H1 (cell line): Measurements from ENCODE around the gene CALY. TPM values are rescaled to one million over a fixed set of nuclear protein-coding genes. Genes with fewer than 3 reads are reported as not detected.

Experiments used
- KDM1A ChIP-seq: fragments of 200-600, 300-600 bp; sonication (generic); IDR thresholded peaks from 2 replicates; pipeline ENCODE4 v1.7.1; 2016; ENCODE audit warnings: mild to moderate bottlenecking, low read length, borderline replicate concordance
- RXRA ChIP-seq: IDR thresholded peaks from 2 replicates; pipeline ENCODE4 v1.6.1; 2011; ENCODE audit warnings: low read depth, mild to moderate bottlenecking, low read length, moderate library complexity; ENCODE audit not compliant: insufficient read depth
- polyA plus RNA-seq, 7 experiments: library from polyadenylated mRNA; depleted of rRNA in 3 of 7; stranded (reverse) in 5 of 7; unstranded in 2 of 7; fragments of >200 nt in 5 of 7; fragments of 200-250 nt in 2 of 7; gene quantifications; 1 replicate in 5 of 7; 2 replicates in 1 of 7; 4 replicates in 1 of 7; pipeline versions ENCODE4 v1.2.1 to v1.2.3, GENCODE V29; 2011 to 2013; ENCODE audit warnings: missing spikeins in 2 of 7, mixed read lengths in 2 of 7
- total RNA-seq: library from RNA; stranded (reverse); fragmentation: NEBNext Ultra II Directional; extraction: Animal tissue kit (Norgen Biotek cat#: 25700); gene quantifications from 2 replicates; pipeline ENCODE4 v1.2.1, GENCODE V29; 2021
- TF ChIP-seq, protein P1 (sequence below): fragments of 300-600 bp; sonication (generic); IDR thresholded peaks from 2 replicates; pipeline ENCODE4 v1.7.1; 2012; ENCODE audit warnings: low read length, moderate library complexity, mild to moderate bottlenecking, inconsistent platforms; ENCODE audit not compliant: insufficient replicate concordance
- TF ChIP-seq, protein P2 (sequence below): IDR thresholded peaks from 2 replicates; pipeline ENCODE4 v1.6.1; 2011; ENCODE audit warnings: low read depth, mild to moderate bottlenecking, low read length; ENCODE audit not compliant: insufficient read depth

Gene CALY
- total and polyA plus RNA-seq, 2 of the 8 experiments (the other 6 are each of a cell fraction or from before 2014, with no cell fraction given) = 1.3 to 1.5 TPM

DNA sequence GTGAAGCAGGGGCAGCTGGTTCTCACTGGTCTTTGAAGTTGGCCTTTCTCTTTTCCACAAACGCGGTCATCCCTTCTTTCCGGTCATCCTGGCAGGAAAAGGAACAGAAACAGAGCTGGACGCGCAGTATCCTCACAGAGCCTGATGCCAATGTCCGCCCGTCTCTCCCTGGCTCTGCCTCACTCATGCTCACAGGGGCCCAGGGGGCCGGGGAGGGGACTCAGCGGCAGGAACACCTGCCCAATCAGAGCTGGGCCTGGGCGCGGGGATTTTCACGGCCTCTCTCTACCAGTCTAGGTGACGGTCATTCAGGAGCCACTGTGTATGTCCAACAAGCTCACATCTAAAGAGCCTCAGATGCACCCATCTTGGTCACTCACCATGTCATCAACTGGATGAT, 26.1 kb upstream of the CALY start (continued):
- TF ChIP-seq, protein P1, sequence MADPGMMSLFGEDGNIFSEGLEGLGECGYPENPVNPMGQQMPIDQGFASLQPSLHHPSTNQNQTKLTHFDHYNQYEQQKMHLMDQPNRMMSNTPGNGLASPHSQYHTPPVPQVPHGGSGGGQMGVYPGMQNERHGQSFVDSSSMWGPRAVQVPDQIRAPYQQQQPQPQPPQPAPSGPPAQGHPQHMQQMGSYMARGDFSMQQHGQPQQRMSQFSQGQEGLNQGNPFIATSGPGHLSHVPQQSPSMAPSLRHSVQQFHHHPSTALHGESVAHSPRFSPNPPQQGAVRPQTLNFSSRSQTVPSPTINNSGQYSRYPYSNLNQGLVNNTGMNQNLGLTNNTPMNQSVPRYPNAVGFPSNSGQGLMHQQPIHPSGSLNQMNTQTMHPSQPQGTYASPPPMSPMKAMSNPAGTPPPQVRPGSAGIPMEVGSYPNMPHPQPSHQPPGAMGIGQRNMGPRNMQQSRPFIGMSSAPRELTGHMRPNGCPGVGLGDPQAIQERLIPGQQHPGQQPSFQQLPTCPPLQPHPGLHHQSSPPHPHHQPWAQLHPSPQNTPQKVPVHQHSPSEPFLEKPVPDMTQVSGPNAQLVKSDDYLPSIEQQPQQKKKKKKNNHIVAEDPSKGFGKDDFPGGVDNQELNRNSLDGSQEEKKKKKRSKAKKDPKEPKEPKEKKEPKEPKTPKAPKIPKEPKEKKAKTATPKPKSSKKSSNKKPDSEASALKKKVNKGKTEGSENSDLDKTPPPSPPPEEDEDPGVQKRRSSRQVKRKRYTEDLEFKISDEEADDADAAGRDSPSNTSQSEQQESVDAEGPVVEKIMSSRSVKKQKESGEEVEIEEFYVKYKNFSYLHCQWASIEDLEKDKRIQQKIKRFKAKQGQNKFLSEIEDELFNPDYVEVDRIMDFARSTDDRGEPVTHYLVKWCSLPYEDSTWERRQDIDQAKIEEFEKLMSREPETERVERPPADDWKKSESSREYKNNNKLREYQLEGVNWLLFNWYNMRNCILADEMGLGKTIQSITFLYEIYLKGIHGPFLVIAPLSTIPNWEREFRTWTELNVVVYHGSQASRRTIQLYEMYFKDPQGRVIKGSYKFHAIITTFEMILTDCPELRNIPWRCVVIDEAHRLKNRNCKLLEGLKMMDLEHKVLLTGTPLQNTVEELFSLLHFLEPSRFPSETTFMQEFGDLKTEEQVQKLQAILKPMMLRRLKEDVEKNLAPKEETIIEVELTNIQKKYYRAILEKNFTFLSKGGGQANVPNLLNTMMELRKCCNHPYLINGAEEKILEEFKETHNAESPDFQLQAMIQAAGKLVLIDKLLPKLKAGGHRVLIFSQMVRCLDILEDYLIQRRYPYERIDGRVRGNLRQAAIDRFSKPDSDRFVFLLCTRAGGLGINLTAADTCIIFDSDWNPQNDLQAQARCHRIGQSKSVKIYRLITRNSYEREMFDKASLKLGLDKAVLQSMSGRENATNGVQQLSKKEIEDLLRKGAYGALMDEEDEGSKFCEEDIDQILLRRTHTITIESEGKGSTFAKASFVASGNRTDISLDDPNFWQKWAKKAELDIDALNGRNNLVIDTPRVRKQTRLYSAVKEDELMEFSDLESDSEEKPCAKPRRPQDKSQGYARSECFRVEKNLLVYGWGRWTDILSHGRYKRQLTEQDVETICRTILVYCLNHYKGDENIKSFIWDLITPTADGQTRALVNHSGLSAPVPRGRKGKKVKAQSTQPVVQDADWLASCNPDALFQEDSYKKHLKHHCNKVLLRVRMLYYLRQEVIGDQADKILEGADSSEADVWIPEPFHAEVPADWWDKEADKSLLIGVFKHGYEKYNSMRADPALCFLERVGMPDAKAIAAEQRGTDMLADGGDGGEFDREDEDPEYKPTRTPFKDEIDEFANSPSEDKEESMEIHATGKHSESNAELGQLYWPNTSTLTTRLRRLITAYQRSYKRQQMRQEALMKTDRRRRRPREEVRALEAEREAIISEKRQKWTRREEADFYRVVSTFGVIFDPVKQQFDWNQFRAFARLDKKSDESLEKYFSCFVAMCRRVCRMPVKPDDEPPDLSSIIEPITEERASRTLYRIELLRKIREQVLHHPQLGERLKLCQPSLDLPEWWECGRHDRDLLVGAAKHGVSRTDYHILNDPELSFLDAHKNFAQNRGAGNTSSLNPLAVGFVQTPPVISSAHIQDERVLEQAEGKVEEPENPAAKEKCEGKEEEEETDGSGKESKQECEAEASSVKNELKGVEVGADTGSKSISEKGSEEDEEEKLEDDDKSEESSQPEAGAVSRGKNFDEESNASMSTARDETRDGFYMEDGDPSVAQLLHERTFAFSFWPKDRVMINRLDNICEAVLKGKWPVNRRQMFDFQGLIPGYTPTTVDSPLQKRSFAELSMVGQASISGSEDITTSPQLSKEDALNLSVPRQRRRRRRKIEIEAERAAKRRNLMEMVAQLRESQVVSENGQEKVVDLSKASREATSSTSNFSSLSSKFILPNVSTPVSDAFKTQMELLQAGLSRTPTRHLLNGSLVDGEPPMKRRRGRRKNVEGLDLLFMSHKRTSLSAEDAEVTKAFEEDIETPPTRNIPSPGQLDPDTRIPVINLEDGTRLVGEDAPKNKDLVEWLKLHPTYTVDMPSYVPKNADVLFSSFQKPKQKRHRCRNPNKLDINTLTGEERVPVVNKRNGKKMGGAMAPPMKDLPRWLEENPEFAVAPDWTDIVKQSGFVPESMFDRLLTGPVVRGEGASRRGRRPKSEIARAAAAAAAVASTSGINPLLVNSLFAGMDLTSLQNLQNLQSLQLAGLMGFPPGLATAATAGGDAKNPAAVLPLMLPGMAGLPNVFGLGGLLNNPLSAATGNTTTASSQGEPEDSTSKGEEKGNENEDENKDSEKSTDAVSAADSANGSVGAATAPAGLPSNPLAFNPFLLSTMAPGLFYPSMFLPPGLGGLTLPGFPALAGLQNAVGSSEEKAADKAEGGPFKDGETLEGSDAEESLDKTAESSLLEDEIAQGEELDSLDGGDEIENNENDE = no peak
- TF ChIP-seq RXRA (no peak), KDM1A (no peak)
- TF ChIP-seq, protein P2, sequence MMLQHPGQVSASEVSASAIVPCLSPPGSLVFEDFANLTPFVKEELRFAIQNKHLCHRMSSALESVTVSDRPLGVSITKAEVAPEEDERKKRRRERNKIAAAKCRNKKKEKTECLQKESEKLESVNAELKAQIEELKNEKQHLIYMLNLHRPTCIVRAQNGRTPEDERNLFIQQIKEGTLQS = no peak
